ENCODE results near the gene TMEM270. TPM values are rescaled to one million over a fixed set of nuclear protein-coding genes. Genes with fewer than 3 reads are reported as not detected.
A peak's percentile ranks its signal among the peaks of the same experiment; 100 is the strongest.

The TMEM270 gene
- total and polyA plus RNA-seq, 2 of the 8 experiments (the other 6 are each of a cell fraction or from before 2014, with no cell fraction given): 0.26 TPM; not detected in 1

GRCh38 chr7:73828107-73828803 is 32.7 kb upstream of the TMEM270 start:
- no peaks in the 10 kb centered on the region for H3K36me3 ChIP-seq (ENCODE audit: control insufficient read depth in 2 of 4, insufficient read depth in 4 of 4, low read length in 3 of 4)
- no peaks in the 10 kb centered on the region for H3K9me3 ChIP-seq (ENCODE audit: insufficient read depth in 2 of 2, low read depth in 1 of 2, low read length in 1 of 2)
- no peak overlapping the region for H3K4ac ChIP-seq (replicated peaks; ENCODE audit: insufficient read length, low read depth, low read length)
- H2BK120ac ChIP-seq (replicated peaks; ENCODE audit: low read depth, low read length): peak overlapping the region; percentile 8
- H2AFZ ChIP-seq (ENCODE audit: low read length): no peak overlapping the region
- no peak overlapping the region; the same call in 1 of the 2 replicates for H2AK5ac ChIP-seq (ENCODE audit: low read depth, low read length)
- no peak overlapping the region for H3K23ac ChIP-seq (ENCODE audit: insufficient read length)
- peak overlapping the region; percentile 52 to 56 for H3K4me2 ChIP-seq (ENCODE audit: insufficient read depth in 1 of 2, low read depth in 2 of 2, low read length in 2 of 2)
- H3K18ac ChIP-seq (ENCODE audit: extremely low read depth, low read length): peak overlapping the region; percentile 96
- H3K14ac ChIP-seq (ENCODE audit: insufficient read length): no peak overlapping the region
- H4K20me1 ChIP-seq (replicated peaks in 1 of 2; ENCODE audit: control insufficient read depth in 1 of 2, insufficient read depth in 2 of 2, low read length in 2 of 2): no peaks in the 10 kb centered on the region
- H2BK5ac ChIP-seq (ENCODE audit: low read depth, low read length): peak overlapping the region; percentile 92; the same call in 1 of the 2 replicates
- H2BK20ac ChIP-seq (ENCODE audit: low read length): 0 out of 2 replicates have a peak overlapping the region, but pooled peaks have one; percentile 92
- 85% methylated on average over 13 of the region's 14 CpGs; no CpG with 5 or more reads in 1 of the 2 experiments for WGBS, 2 experiments (ENCODE audit: extremely low coverage in 1 of 2, insufficient coverage in 1 of 2, insufficient read length in 1 of 2, insufficient replicate concordance in 2 of 2, low coverage in 1 of 2, low lambda C conversion rate in 2 of 2, missing lambda C conversion rate in 1 of 2)
- H3K4me3 ChIP-seq (ENCODE audit: extremely low read depth in 1 of 4, insufficient read depth in 2 of 4, low read depth in 3 of 4, low read length in 4 of 4): no peak overlapping the region
- H3K4me1 ChIP-seq (replicated peaks in 1 of 4; ENCODE audit: control insufficient read depth in 3 of 4, insufficient read depth in 4 of 4, low read length in 3 of 4): peaks cover 22 to 52% (median 39%) of the 10 kb centered on the region in 4 experiments
- ChIA-PET CTCF (ENCODE audit: partially characterized antibody) (interaction anchor here (0.8 to 5.5 kb wide), 5 partner anchors 13 to 199 kb away, joined by 3 to 65 read pairs (median 23); partner anchors contain the start of gene METTL27), POLR2A (ENCODE audit: partially characterized antibody) (interaction anchor here (0.9 to 6.8 kb wide), 12 partner anchors 9 to 90 kb away, joined by 3 to 96 read pairs (median 4); partner anchors contain the start of genes ABHD11 and METTL27)
- no peak for DNase-seq (ENCODE audit: low read depth in 1 of 2, low spot score in 2 of 2)
- H2BK15ac ChIP-seq (ENCODE audit: low read length): peak overlapping the region; percentile 93; the same call in 1 of the 2 replicates
- peak overlapping the region; percentile 88 for H2BK12ac ChIP-seq (ENCODE audit: low read depth, low read length)
- no peak overlapping the region for H4K5ac ChIP-seq (ENCODE audit: insufficient read length, low read depth, low read length)
- no peak overlapping the region for H3K56ac ChIP-seq (replicated peaks; ENCODE audit: insufficient read length, low read depth, low read length)
- H3K79me2 ChIP-seq (ENCODE audit: control insufficient read depth in 1 of 2, insufficient read depth in 2 of 2, low read length in 2 of 2): no peaks in the 10 kb centered on the region; a peak in 1 of 4 replicates
- H3K27ac ChIP-seq (ENCODE audit: low read depth, low read length): no peak overlapping the region; the same call in 1 of the 2 replicates
- peak overlapping the region; percentile 49 for H4K91ac ChIP-seq (replicated peaks; ENCODE audit: insufficient read length, low read length)
- no peak for FAIRE-seq
- H4K8ac ChIP-seq (ENCODE audit: extremely low read depth, insufficient read depth, low read length): no peak overlapping the region
- H3K27me3 ChIP-seq (replicated peaks in 1 of 4; ENCODE audit: control insufficient read depth in 3 of 4, extremely low read depth in 1 of 4, insufficient read depth in 3 of 4, low read length in 3 of 4): peaks cover 0 to 4% (median 0%) of the 10 kb centered on the region in 4 experiments; a peak in 2 of 7 replicates
- peaks cover 5% of the 10 kb centered on the region; the same call in 1 of the 2 replicates for H3K79me1 ChIP-seq (ENCODE audit: low read depth, low read length)
- H3K9ac ChIP-seq (replicated peaks in 1 of 4; ENCODE audit: extremely low read depth in 1 of 4, low read depth in 3 of 4, low read length in 3 of 4): 0 out of 7 replicates have a peak overlapping the region, but pooled peaks of 1 of the 4 experiments have one; percentile 6
- peaks cover 17% of the 10 kb centered on the region; the same call in 1 of the 2 replicates for H3K23me2 ChIP-seq (ENCODE audit: low read depth, low read length)
- peak; percentile 14; the same call in 1 of the 2 replicates for TF ChIP-seq TBP (IDR thresholded peaks at IDR 0.05; ENCODE audit: low read depth, low read length)
- TF ChIP-seq CTCF (IDR thresholded peaks at IDR 0.05; ENCODE audit: control extremely low read depth in 1 of 3, insufficient read depth in 1 of 3, low read depth in 1 of 3, low read length in 3 of 3): no peak
- TF ChIP-seq, protein P1, sequence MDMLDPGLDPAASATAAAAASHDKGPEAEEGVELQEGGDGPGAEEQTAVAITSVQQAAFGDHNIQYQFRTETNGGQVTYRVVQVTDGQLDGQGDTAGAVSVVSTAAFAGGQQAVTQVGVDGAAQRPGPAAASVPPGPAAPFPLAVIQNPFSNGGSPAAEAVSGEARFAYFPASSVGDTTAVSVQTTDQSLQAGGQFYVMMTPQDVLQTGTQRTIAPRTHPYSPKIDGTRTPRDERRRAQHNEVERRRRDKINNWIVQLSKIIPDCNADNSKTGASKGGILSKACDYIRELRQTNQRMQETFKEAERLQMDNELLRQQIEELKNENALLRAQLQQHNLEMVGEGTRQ (IDR thresholded peaks at IDR 0.05; ENCODE audit: low read length): 0 out of 2 replicates have a peak, but pooled peaks have one; percentile 18
- no peak for TF ChIP-seq SIN3A (conservative IDR thresholded peaks at IDR 0.05 in 1 of 2, IDR thresholded peaks at IDR 0.05 in 1 of 2; ENCODE audit: low read depth in 1 of 2, low read length in 2 of 2)
- TF ChIP-seq SRF (IDR thresholded peaks at IDR 0.05; ENCODE audit: low read depth, low read length): no peak
- no peak for TF ChIP-seq CEBPB (IDR thresholded peaks at IDR 0.05; ENCODE audit: low read depth, low read length)
- 0 out of 3 replicates have a peak, but pooled peaks of 1 of the 2 experiments have one; percentile 28 for TF ChIP-seq POLR2A (IDR thresholded peaks at IDR 0.05; ENCODE audit: control extremely low read depth in 1 of 2, low read depth in 2 of 2, low read length in 2 of 2)
